A673 (cell line): ENCODE results near the gene NFILZ. TPM values are rescaled to one million over a fixed set of nuclear protein-coding genes. Genes with fewer than 3 reads are reported as not detected.

Experiments used
- BruUV-seq: library from RNA; stranded (reverse); fragments of 400-500 nt; replicated peaks from 2 replicates; lab custom pipeline; 2021; lab: Mats Ljungman, UMichigan
- CTCF ChIA-PET: fragments of 300-600 bp; sonication (Branson Sonifier 250); formaldehyde crosslinking; loops from one replicate; lab custom pipeline; 2022; ENCODE audit warnings: antibody characterized with exemption; lab: Charles Lee
- POLR2A ChIA-PET: fragments of 300-600 bp; sonication (Branson Sonifier 250); formaldehyde crosslinking; loops from one replicate; lab custom pipeline; 2022; ENCODE audit warnings: antibody characterized with exemption; ENCODE audit not compliant: low non-redundant PET; lab: Charles Lee
- DNase-seq: peaks from one replicate; pipeline ENCODE4 v3.0.0-alpha.2; 2015; ENCODE audit warnings: low spot score
- H3K27ac ChIP-seq: fragments of 200-600 bp; sonication (generic); 2 replicates; pipeline ENCODE4 v1.5.1; 2016; ENCODE audit warnings: mixed run types, low read depth, mild to moderate bottlenecking, mixed read lengths, antibody characterized with exemption, low read length; ENCODE audit not compliant: poor library complexity, severe bottlenecking
- H3K27me3 ChIP-seq: fragments of 200-600 bp; sonication (generic); replicated peaks from 2 replicates; pipeline ENCODE4 v1.6.1; 2017; ENCODE audit warnings: mixed run types, low read depth, mild to moderate bottlenecking, mixed read lengths, antibody characterized with exemption, low read length; ENCODE audit not compliant: insufficient read depth, poor library complexity
- H3K36me3 ChIP-seq: fragments of 200-600 bp; sonication (generic); 2 replicates; pipeline ENCODE4 v1.6.1; 2016; ENCODE audit warnings: mixed run types, mild to moderate bottlenecking, mixed read lengths, antibody characterized with exemption, low read length; ENCODE audit not compliant: insufficient read depth, poor library complexity, severe bottlenecking
- H3K4me1 ChIP-seq: fragments of 200-600 bp; sonication (generic); 2 replicates; pipeline ENCODE4 v1.6.1; 2017; ENCODE audit warnings: mixed run types, mild to moderate bottlenecking, mixed read lengths, antibody characterized with exemption, low read length; ENCODE audit not compliant: insufficient read depth, poor library complexity, severe bottlenecking
- H3K4me3 ChIP-seq: fragments of 200-600 bp; sonication (generic); 2 replicates; pipeline ENCODE4 v1.5.1; 2016; ENCODE audit warnings: low read depth, mixed run types, mild to moderate bottlenecking, mixed read lengths, low read length; ENCODE audit not compliant: poor library complexity, severe bottlenecking
- H3K9me3 ChIP-seq: fragments of 200-600 bp; sonication (generic); 2 replicates; pipeline ENCODE4 v1.6.1; 2016; ENCODE audit warnings: mixed run types, low read depth, mild to moderate bottlenecking, mixed read lengths, antibody characterized with exemption, low read length; ENCODE audit not compliant: poor library complexity, severe bottlenecking
- CTCF ChIP-seq: fragments of 300-800, 200-600 bp; sonication (generic); conservative IDR thresholded peaks from 2 replicates; pipeline ENCODE4 v1.5.1; 2017; ENCODE audit warnings: low read depth, mild to moderate bottlenecking, antibody characterized with exemption, low read length, moderate library complexity, mixed read lengths
- EZH2 ChIP-seq: fragments of 200-600 bp; sonication (generic); IDR thresholded peaks from 2 replicates; pipeline ENCODE4 v1.6.1; 2017; ENCODE audit warnings: borderline replicate concordance, low read depth, mild to moderate bottlenecking, mixed read lengths, antibody characterized with exemption, low read length; ENCODE audit not compliant: poor library complexity, severe bottlenecking
- intact Hi-C: fragments of 100-400 bp; cut with micrococcal nuclease; formaldehyde crosslinking; loops from one replicate; pipeline ENCODE4 v1.10.0; 2022; ENCODE audit not compliant: unreplicated experiment
- total RNA-seq: library from RNA; stranded (reverse); gene quantifications from 2 replicates; pipeline ENCODE4 v1.2.3, GENCODE V29; 2021

Gene NFILZ
- total RNA-seq, 1 experiment from 2014 or later: not detected

- intact Hi-C loops: no loop called here
- Histone ChIP-seq H3K27me3 (no peaks in the 10 kb centered on the region), H3K9me3 (peaks cover 6% of the 10 kb centered on the region), H3K27ac (no peak overlapping the region), H3K4me1 (peaks cover 7% of the 10 kb centered on the region), H3K36me3 (peaks cover 20% of the 10 kb centered on the region), H3K4me3 (no peak overlapping the region)
- TF ChIP-seq EZH2: no peak
- no TSS peak for BruUV-seq
- no peak for DNase-seq
- ChIA-PET CTCF (no interaction called here), POLR2A (interaction anchor here (0.7 kb wide), 1 partner anchor 161 kb away, joined by 3 read pairs; no protein-coding TSS in a partner anchor)
Observed at GRCh38 chr19:8605514-8605913, 24.9 kb upstream of the NFILZ start.

GRCh38 chr19:8607386-8607785 lies 23.0 kb upstream of the NFILZ start:
- TF ChIP-seq EZH2 (no peak), CTCF (no peak)
- Histone ChIP-seq H3K4me1 (peaks cover 16% of the 10 kb centered on the region), H3K4me3 (no peak overlapping the region), H3K9me3 (peaks cover 6% of the 10 kb centered on the region), H3K27ac (no peak overlapping the region), H3K27me3 (no peaks in the 10 kb centered on the region), H3K36me3 (peaks cover 15% of the 10 kb centered on the region)
- POLR2A ChIA-PET: no interaction called here
- CTCF ChIA-PET: interaction anchor here (0.5 kb wide), 1 partner anchor 14 kb away, joined by 4 read pairs; no protein-coding TSS in a partner anchor
- intact Hi-C loops: no loop called here
- no TSS peak for BruUV-seq
- DNase-seq: no peak

GRCh38 chr19:8608941-8609278 lies 21.5 kb upstream of the NFILZ start:
- BruUV-seq: no TSS peak
- TF ChIP-seq CTCF (no peak), EZH2 (no peak)
- Histone ChIP-seq H3K4me3 (peak overlapping the region; percentile 60), H3K36me3 (peaks cover 10% of the 10 kb centered on the region), H3K4me1 (peaks cover 16% of the 10 kb centered on the region), H3K27me3 (no peaks in the 10 kb centered on the region), H3K27ac (peak overlapping the region; percentile 75), H3K9me3 (peaks cover 6% of the 10 kb centered on the region)
- intact Hi-C loops: no loop called here
- POLR2A ChIA-PET: no interaction called here
- no peak for DNase-seq
- CTCF ChIA-PET: no interaction called here
